Body of pancreas (tissue), 4 donors: ENCODE data around the gene FARS2. TPM values are rescaled to one million over a fixed set of nuclear protein-coding genes. Genes with fewer than 3 reads are reported as not detected.

ENCODE experiments used
- ATAC-seq: fragments of 150-250 bp; one replicate; pipeline ENCODE4 v1.9.1; 2016
- DNase-seq, 4 donors: peaks; one replicate each; pipeline ENCODE4 v3.0.0-alpha.2; 2019
- H3K27ac ChIP-seq, 4 donors: fragments of 200-600 bp; sonication (generic); 1 replicate in 3 of 4; 2 replicates in 1 of 4; pipeline versions ENCODE4 v1.5.1 to v1.6.1; 2016 to 2019; ENCODE audit warnings: mild to moderate bottlenecking in 1 of 4, mixed read lengths in 1 of 4, moderate library complexity in 1 of 4
- H3K27me3 ChIP-seq, 2 donors: fragments of 200-600 bp; sonication (generic); one replicate each; pipeline ENCODE4 v1.6.0; 2016; ENCODE audit warnings: mild to moderate bottlenecking in 1 of 2
- H3K36me3 ChIP-seq, 2 donors: fragments of 200-600 bp; sonication (generic); replicated peaks in 1 of 2; 2 replicates each; pipeline ENCODE4 v1.5.1; 2016; ENCODE audit warnings: low read depth in 2 of 2; ENCODE audit not compliant: insufficient read depth in 1 of 2
- H3K4me1 ChIP-seq: fragments of 200-600 bp; sonication (generic); one replicate; pipeline ENCODE4 v1.6.0; 2016
- H3K4me3 ChIP-seq, 2 donors: fragments of 200-600 bp; sonication (generic); 1 replicate in 1 of 2; 2 replicates in 1 of 2; pipeline ENCODE4 v1.5.1; 2016 to 2019
- H3K9me3 ChIP-seq, 3 donors: fragments of 200-600 bp; sonication (generic); 1 replicate in 2 of 3; 2 replicates in 1 of 3; pipeline ENCODE4 v1.5.1; 2016
- CTCF ChIP-seq, 7 experiments: fragments of 450-650 bp in 4 of 7; fragments of 200-600 bp in 3 of 7; sonication (generic) in 3 of 7; IDR thresholded peaks; one replicate each; pipeline ENCODE4 v1.5.1; 2016 to 2019; ENCODE audit warnings: antibody characterized with exemption in 7 of 7
- POLR2A ChIP-seq, 3 donors: fragments of 450-650 bp; IDR thresholded peaks; one replicate each; pipeline ENCODE4 v1.6.1; 2016; ENCODE audit warnings: antibody characterized with exemption in 3 of 3, mild to moderate bottlenecking in 2 of 3
- WGBS, 2 donors: methylation state at CpG; one replicate each; pipeline ENCODE4 v1.1.5; 2017; 5-methylcytosine and 5-hydroxymethylcytosine counted together
- intact Hi-C: fragments of 100-400 bp; cut with DNase I; formaldehyde crosslinking; loops from one replicate; pipeline ENCODE4 v1.15.1; 2023
- total RNA-seq, 2 donors: library from RNA; depleted of rRNA; stranded (reverse); fragments of >200 nt; gene quantifications; one replicate each; pipeline ENCODE4 v1.1.0, GENCODE V29; 2016

FARS2 gene
- total RNA-seq, 2 donors from 2014 or later: 6.5 to 9.6 TPM

DNA sequence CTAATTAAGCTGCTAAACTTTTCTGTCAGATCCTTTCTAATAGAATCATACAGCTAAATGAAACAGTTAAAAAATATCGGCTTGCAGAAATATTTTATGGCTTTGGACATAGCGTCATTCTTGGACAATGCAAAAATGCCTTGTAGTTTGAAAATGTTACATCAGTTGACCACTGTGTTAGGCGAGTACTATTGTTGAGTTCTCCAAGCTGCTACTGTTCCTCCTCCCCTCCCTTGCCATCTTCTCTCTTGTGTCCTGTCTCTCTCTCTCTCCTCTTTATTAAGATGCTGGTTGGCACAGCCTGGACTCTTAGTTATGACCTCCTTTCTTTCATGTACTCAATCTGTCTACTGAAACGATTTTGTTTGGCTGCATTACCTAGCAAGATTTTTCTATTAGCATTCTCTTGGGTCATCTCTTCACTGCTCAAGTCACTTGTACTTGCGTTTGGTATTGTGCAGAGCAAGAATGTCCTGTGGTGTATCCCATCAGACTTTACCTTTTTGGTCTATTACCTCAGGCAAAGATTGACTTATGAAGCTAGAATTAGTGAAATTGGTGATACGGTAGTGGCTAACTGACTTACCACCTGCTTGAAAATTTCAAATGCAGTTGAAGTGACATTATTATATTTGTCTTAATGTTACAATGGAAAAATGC, 127.9 kb downstream of the FARS2 start:
- Histone ChIP-seq H3K27ac (no peak overlapping the region), H3K4me1 (no peaks in the 10 kb centered on the region), H3K9me3 (no peaks in the 10 kb centered on the region), H3K36me3 (no peaks in the 10 kb centered on the region), H3K4me3 (no peak overlapping the region), H3K27me3 (no peaks in the 10 kb centered on the region)
- intact Hi-C loops: no loop called here
- DNase-seq (no peak), ATAC-seq (no peak)
- TF ChIP-seq CTCF (IDR thresholded peaks at IDR 0.05) (no peak), POLR2A (IDR thresholded peaks at IDR 0.05) (no peak)
- WGBS, 2 donors: 68 to 81% methylated on average over 6 of the region's 6 CpGs

- intact Hi-C loops: no loop called here
- Histone ChIP-seq H3K4me1 (no peaks in the 10 kb centered on the region), H3K27ac (no peak overlapping the region), H3K9me3 (no peaks in the 10 kb centered on the region), H3K4me3 (no peak overlapping the region), H3K27me3 (no peaks in the 10 kb centered on the region), H3K36me3 (no peaks in the 10 kb centered on the region)
- no peak for ATAC-seq
- no peak for DNase-seq
- 94 to 97% methylated on average over 3 of the region's 3 CpGs for WGBS, 2 donors
- TF ChIP-seq CTCF (IDR thresholded peaks at IDR 0.05) (no peak), POLR2A (IDR thresholded peaks at IDR 0.05) (no peak)
These were observed 128.9 kb downstream of the FARS2 start for GRCh38 chr6:5390177-5390576.

DNA sequence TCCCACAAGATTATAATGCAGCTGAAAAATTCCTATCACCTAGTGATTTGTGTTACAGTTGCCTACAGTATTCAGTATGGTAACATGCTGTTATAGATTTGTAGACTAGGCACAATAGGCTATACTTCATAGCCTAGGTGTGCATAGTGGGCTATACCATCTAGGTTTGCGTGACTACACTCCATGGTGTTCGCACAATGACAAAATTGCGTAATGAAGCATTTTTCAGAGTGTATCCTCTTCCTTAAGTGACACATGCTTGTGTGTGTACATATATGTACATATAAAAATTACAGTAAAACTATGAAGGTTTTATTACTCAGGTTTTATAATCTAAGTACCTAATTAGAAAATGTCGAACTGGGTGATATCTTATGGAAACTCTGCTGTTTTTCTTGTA, 133.0 kb downstream of the FARS2 start:
- H3K27ac ChIP-seq: no peak overlapping the region
- ATAC-seq (no peak), DNase-seq (no peak)
- H3K27me3 ChIP-seq: no peaks in the 10 kb centered on the region
- TF ChIP-seq CTCF (IDR thresholded peaks at IDR 0.05): no peak
- no peak for TF ChIP-seq POLR2A (IDR thresholded peaks at IDR 0.05)
- WGBS, 2 donors: 70 to 85% methylated on average over 4 of the region's 4 CpGs
- intact Hi-C loops: no loop called here
- H3K4me1 ChIP-seq: no peaks in the 10 kb centered on the region
- no peaks in the 10 kb centered on the region for H3K36me3 ChIP-seq
- H3K4me3 ChIP-seq: no peak overlapping the region
- H3K9me3 ChIP-seq: no peaks in the 10 kb centered on the region

DNA sequence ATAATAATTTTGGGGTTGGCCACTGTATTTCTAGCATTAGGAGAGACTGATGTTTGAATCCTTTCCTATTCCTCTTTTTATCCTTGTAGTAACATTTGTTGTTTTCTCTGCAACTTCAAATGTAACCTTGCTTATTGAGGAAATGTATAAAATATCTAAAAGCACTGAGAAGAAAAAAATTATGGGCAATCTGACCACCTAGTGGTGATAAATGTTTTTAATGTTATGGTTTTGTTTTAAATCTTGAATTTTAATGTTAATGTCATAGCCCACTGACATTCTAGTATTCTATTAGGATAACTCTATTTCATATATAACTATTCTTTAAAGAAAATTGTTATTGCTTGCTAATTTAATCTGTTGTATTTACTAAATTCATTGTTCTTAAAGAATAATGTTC, 134.4 kb downstream of the FARS2 start:
- H3K9me3 ChIP-seq: no peaks in the 10 kb centered on the region
- H3K4me1 ChIP-seq: no peaks in the 10 kb centered on the region
- intact Hi-C loops: no loop called here
- H3K27me3 ChIP-seq: no peaks in the 10 kb centered on the region
- ATAC-seq (no peak), DNase-seq (no peak)
- no peak overlapping the region for H3K4me3 ChIP-seq
- no peak for TF ChIP-seq POLR2A (IDR thresholded peaks at IDR 0.05)
- no peak overlapping the region for H3K27ac ChIP-seq
- H3K36me3 ChIP-seq: no peaks in the 10 kb centered on the region

DNA sequence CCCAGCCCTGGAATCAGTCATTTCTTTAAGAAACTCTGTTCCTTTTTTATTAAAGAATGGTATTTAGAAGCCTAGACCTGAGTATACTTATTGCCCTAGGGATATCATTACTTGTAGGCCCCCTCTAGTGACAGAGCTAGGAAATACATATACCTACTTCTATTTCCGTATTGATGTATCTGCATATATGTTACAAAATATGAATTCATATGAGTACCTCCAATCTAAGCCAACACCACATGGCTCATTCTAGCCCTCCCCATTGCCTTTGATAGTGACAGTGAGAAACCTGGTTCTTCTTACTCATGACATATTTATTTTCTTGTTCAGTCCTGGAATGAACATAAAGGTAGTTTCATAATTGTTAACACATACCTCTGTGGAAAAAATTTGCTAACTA, 137.2 kb downstream of the FARS2 start:
- ATAC-seq (no peak), DNase-seq (no peak)
- TF ChIP-seq CTCF (IDR thresholded peaks at IDR 0.05): peak in 5 of 7 experiments; percentile 18 to 36 (median 28)
- no peak for TF ChIP-seq POLR2A (IDR thresholded peaks at IDR 0.05)
- Histone ChIP-seq H3K4me3 (no peak overlapping the region), H3K9me3 (no peaks in the 10 kb centered on the region), H3K27ac (no peak overlapping the region), H3K36me3 (no peaks in the 10 kb centered on the region), H3K4me1 (no peaks in the 10 kb centered on the region), H3K27me3 (no peaks in the 10 kb centered on the region)
- intact Hi-C loops: no loop called here
- 46 to 57% methylated on average over 1 of the region's 1 CpG for WGBS, 2 donors
